GM12865 (cell line): ENCODE measurements around the gene KCNK7.

ENCODE experiments used
- DNase-seq: peaks from one replicate; pipeline ENCODE4 v3.0.0; 2010; ENCODE audit warnings: low read depth
- H3K4me3 ChIP-seq: 2 replicates; pipeline ENCODE4 v1.5.1; 2011; ENCODE audit warnings: mild to moderate bottlenecking, low read depth, low read length, control low read depth
- TF ChIP-seq, protein P1 (sequence below): IDR thresholded peaks from 2 replicates; pipeline ENCODE4 v1.5.1; 2011; ENCODE audit warnings: low read length, control low read depth, low read depth, inconsistent platforms; ENCODE audit not compliant: insufficient read depth; ENCODE audit errors: missing control alignments

Gene KCNK7

DNA sequence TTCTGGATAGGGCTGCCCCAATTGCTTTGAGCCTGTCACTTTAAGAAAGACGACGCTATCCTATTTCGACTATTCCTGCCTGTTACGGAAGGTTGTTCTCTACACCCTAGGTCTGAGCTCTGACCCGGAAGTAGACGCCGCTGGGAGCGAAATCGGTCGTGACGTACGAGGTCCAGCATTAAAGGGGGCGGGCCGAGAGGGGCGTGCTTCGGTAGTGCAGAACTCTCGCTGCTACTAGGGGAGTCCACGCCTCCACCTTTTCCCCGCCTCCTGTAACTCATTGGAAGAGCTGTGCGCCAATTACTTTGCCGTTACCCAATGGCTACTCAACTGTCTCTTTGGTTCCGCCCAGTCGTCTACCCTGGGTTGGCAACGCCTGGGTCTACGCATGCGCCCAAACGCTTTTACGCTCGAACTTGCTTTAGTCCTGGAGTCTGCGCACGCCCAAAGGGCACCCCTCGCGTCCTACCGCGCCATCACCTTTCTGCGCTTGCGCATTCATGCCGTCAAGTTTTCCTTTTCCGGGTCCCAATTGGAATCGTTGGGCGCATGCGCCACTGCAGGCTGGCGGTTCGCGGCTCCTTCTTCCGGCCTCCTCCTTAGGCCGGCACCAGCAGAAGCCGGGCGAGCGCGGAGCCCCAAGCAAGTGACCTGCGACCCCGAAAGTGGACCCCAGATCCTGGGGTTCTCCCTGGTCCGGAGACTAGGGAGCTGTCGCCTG lies 19.8 kb upstream of the KCNK7 start, which contains the start of gene PCNX3:
Gene PCNX3, plus strand, starts transcription at position 548 of the 721 bp plus-strand sequence. CDS start 536 bp downstream, outside the sequence.
- TF ChIP-seq, protein P1, sequence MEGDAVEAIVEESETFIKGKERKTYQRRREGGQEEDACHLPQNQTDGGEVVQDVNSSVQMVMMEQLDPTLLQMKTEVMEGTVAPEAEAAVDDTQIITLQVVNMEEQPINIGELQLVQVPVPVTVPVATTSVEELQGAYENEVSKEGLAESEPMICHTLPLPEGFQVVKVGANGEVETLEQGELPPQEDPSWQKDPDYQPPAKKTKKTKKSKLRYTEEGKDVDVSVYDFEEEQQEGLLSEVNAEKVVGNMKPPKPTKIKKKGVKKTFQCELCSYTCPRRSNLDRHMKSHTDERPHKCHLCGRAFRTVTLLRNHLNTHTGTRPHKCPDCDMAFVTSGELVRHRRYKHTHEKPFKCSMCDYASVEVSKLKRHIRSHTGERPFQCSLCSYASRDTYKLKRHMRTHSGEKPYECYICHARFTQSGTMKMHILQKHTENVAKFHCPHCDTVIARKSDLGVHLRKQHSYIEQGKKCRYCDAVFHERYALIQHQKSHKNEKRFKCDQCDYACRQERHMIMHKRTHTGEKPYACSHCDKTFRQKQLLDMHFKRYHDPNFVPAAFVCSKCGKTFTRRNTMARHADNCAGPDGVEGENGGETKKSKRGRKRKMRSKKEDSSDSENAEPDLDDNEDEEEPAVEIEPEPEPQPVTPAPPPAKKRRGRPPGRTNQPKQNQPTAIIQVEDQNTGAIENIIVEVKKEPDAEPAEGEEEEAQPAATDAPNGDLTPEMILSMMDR: no peak
- DNase-seq: peak; percentile 100
- H3K4me3 ChIP-seq: peak within 1 kb of the TSS; percentile 82

DNA sequence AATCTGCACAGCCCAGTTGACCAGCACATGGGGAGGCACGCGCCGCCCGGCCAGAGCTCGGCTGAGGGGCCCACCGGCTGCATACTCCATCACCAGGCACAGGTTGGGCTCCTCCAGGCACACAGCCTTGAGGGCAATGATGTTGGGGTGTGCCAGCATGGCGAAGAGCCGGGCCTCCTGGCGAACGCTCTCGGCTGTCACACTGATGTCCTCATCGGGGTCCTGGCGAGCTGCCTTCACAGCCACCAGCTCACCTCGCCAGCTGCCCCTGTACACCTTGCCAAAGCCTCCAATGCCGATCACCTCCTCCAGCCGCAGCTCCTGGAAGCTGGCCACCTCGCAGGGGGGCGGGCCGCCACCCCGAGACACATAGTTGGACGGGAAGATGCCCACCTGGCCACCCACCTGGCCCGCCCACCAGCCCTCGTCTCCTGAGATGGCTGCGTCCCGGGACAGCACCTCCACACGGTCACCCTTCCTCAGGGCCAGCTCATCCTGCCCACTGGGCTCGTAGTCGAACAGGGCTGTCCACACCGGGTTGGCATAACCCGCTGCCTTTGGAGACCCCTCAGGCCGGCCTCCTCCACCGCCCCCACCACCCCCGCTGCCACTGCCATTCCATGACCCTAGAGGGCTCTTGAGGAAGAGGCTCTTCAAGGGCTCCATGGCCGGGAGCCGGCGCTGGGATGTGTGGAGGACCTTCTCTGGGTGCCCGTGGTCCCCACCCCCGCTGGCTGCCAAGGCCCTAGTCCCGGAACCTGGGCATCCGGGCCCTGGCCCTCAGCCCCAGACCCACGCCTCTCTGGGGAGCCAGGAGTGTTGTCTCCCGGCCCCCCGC lies 17.7 kb upstream of the KCNK7 start:
- TF ChIP-seq, protein P1: no peak
- H3K4me3 ChIP-seq: peak overlapping the region; percentile 82
- no peak for DNase-seq

DNA sequence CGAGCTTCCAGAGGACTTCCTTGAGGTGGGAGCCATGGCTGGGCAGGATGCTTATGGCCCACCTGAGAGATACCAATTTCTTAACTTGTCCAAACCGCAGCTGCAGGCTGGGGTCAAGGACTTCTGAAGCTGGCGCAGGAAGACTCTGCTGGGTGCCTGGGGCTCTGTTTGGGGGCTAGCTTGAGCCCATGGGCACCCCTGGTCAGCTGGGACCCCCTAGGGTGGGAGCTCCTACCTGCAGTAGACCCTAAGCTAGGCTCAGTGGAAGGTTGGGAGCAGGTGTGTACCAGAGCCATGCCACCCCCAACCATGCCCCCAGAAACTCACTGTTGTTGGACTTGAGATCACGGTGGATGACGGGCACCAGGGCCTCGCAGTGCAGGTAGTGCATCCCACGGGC lies 17.1 kb upstream of the KCNK7 start:
- peak overlapping the region; percentile 82 for H3K4me3 ChIP-seq
- DNase-seq: no peak
- TF ChIP-seq, protein P1: no peak

DNA sequence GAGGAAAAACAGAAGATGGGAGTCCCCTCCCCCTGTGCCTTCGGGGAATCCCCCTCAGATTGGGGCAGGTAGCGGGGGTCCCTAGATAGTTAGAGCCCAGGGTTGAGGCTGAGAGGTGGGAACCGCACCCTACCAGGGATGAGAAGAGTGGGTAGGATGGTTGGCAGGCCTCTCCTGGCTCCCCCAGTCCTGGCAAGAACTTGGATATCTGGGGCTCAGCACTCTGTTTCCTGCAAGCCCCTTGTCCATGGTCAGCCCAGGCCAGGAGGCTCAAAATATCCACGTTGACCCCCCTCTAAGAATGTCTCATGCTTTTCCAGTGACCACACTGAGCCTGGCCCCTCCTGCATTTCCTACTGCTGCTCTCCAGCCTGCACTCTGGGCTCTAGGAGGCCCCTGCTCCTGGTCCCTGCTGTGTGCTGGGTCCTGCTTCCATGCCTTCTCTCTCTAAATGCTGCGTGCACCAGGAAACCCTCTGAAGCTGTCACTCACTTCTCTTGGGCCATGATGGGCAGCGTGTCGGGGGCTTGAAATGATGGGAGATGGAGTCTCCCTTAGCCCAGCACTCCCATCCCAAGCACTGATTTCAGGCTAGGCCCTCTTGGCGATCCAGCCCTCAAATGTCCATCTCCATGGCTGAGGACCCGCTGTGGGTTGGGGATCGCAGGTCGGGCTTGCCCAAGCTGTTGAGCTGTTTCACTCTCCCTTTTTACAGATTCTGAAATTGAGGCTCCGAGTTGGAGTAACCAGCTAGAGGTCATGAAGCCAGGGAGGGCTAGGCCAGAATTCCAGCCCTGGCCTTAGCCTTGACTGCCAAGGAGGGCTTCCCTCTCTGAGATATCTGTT lies 16.4 kb upstream of the KCNK7 start:
- no peak for DNase-seq
- TF ChIP-seq, protein P1: no peak
- peak overlapping the region; percentile 82 for H3K4me3 ChIP-seq

DNA sequence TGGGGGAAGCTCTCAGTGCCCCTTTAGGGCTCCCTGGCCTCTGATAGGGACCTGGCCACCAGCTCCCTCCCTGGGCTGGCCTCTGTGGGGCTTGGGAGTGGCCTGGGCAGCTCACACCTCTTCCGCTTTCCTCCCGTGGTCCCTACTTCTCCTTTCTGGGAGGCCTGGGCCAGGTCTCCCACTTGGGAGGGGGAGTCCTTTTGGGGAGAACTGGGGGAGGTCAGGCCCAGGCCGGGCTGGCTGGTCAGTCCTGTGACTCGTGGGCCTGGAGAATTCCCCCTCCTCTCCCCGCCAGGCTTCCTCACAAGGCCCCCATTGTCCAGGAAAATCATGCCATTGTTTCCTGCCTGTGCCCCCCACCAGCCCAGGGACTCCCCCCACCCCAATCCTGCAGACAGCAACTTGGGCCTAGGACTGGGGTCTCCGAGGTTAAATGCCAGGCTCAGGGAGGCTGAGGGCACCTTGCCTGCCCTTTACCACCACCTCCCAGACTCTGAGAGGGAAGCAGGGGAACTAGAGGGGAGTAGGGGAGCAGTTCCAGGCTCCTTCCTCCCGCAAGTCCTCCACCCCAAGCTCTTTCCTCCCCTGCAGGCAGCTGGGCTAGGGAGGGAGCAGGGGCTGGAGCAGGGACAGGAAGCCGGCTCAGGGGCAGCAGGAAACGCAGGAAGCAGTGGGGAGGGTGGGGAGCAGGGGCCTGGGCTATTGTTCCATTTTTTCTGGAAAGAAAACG lies 15.6 kb upstream of the KCNK7 start:
- TF ChIP-seq, protein P1: no peak
- DNase-seq: no peak
- H3K4me3 ChIP-seq: peak overlapping the region; percentile 82; the same call in 1 of the 2 replicates

DNA sequence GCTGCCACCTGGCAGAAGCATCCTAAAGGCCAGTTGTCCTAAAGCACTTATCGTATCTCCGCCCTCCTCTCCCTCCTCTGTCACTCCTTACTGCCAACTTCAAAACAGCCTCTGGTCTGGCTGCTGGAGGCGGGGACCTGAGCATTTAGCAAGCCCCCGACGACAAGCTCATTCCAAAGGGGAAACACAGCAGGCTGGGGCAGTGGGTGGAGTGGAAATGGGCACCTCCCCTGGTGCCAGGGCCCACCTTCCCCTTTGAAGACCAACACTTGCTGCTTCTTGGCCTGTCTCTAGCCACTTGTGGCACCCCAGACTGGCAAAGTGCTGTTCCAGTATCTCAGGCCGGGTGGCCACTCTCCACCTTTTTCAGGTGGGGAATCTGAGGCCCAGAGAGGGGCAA lies 14.8 kb upstream of the KCNK7 start:
- no peak overlapping the region for H3K4me3 ChIP-seq
- TF ChIP-seq, protein P1: no peak
- no peak for DNase-seq
